K562 (cell line): ENCODE results near the gene GSTM5. TPM values are rescaled to one million over a fixed set of nuclear protein-coding genes. Genes with fewer than 3 reads are reported as not detected.
A peak's percentile ranks its signal among the peaks of the same experiment; 100 is the strongest.
"Not testable (repeated sequence)": the region's sequence is repeated elsewhere in the genome, so short reads cannot be mapped to it uniquely, and the experiment has no call there.

Source experiments
- ATAC-seq: fragments of 200-7000 bp; cut with Tn5 transposase; 3 replicates; pipeline ENCODE4 v1.9.1; 2020; ENCODE audit warnings: moderate library complexity
- BruUV-seq: library from RNA; stranded (reverse); fragments of 400-500 nt; replicated peaks from 2 replicates; lab custom pipeline; 2021; lab: Mats Ljungman, UMichigan
- CTCF ChIA-PET: fragments of 300-600 bp; formaldehyde crosslinking; extraction: SDS; loops from one replicate; lab custom pipeline; 2021; ENCODE audit warnings: low intra/inter-chr PET ratio; lab: Yijun Ruan, JAX
- POLR2A ChIA-PET: fragments of 300-600, 350-650 bp; sonication (Branson Sonifier 250); formaldehyde crosslinking; extraction: SDS; loops from one replicate; lab custom pipeline; 2021; ENCODE audit warnings: antibody characterized with exemption, inconsistent platforms; lab: Yijun Ruan, JAX
- DNase-seq, 4 experiments: peaks; one replicate each; pipeline versions ENCODE4 v3.0.0 to v3.0.0-alpha.2; 2011 to 2018; ENCODE audit warnings: low spot score in 3 of 4, mixed read lengths in 3 of 4; ENCODE audit errors: extremely low read depth in 1 of 4
- FAIRE-seq: peaks from 2 replicates; lab custom pipeline; 2011; peaks lifted over from hg19 to GRCh38; lab: Jason Lieb, UNC
- H2AFZ ChIP-seq: 2 replicates; pipeline ENCODE4 v1.6.0; 2011; ENCODE audit warnings: low read depth, low read length, control low read depth, inconsistent platforms
- H3K27ac ChIP-seq: fragments of 200-600 bp; 3 replicates; pipeline ENCODE4 v1.8.0; 2011; ENCODE audit warnings: low read depth, mild to moderate bottlenecking, control low read depth, inconsistent platforms, low read length, moderate library complexity, mixed read lengths; ENCODE audit errors: extremely low read depth
- H3K27me3 ChIP-seq, 2 experiments: fragments of 300-600 bp in 1 of 2; 2 replicates in 1 of 2; 3 replicates in 1 of 2; pipeline versions ENCODE4 v1.6.0 to v1.8.0; 2011; ENCODE audit warnings: inconsistent platforms in 2 of 2, low read length in 2 of 2, mild to moderate bottlenecking in 1 of 2, mixed read lengths in 1 of 2, moderate library complexity in 1 of 2; ENCODE audit not compliant: control insufficient read depth in 2 of 2, insufficient read depth in 2 of 2
- H3K36me3 ChIP-seq: fragments of 300-600 bp; 3 replicates; pipeline ENCODE4 v1.8.0; 2011; ENCODE audit warnings: mild to moderate bottlenecking, low read length, inconsistent platforms; ENCODE audit not compliant: control insufficient read depth, insufficient read depth
- H3K4me1 ChIP-seq, 2 experiments: fragments of 200-600 bp in 1 of 2; replicated peaks in 1 of 2; 2 replicates in 1 of 2; 3 replicates in 1 of 2; pipeline versions ENCODE4 v1.5.1 to v1.8.0; 2011; ENCODE audit warnings: inconsistent platforms in 2 of 2, low read length in 2 of 2, mild to moderate bottlenecking in 1 of 2, mixed read lengths in 1 of 2, moderate library complexity in 1 of 2; ENCODE audit not compliant: control insufficient read depth in 2 of 2, insufficient read depth in 2 of 2
- H3K4me2 ChIP-seq: 2 replicates; pipeline ENCODE4 v1.6.1; 2011; ENCODE audit warnings: low read length, control low read depth, inconsistent platforms, mixed read lengths; ENCODE audit not compliant: insufficient read depth
- H3K4me3 ChIP-seq: fragments of 200-600 bp; sonication (generic), shearing (Covaris generic); 2 replicates; pipeline ENCODE4 v1.5.1; 2016; ENCODE audit warnings: control low read depth, inconsistent platforms
- H3K79me2 ChIP-seq: fragments of 200-600 bp; 3 replicates; pipeline ENCODE4 v1.8.0; 2011; ENCODE audit warnings: low read length, inconsistent platforms; ENCODE audit not compliant: control insufficient read depth, insufficient read depth
- H3K9ac ChIP-seq, 2 experiments: 2 replicates each; pipeline versions ENCODE4 v1.6.0 to v1.6.1; 2011; ENCODE audit warnings: low read depth in 2 of 2, low read length in 2 of 2, control low read depth in 1 of 2, inconsistent platforms in 1 of 2, mild to moderate bottlenecking in 1 of 2, mixed read lengths in 1 of 2; ENCODE audit not compliant: insufficient read depth in 1 of 2
- H3K9me1 ChIP-seq: one replicate; pipeline ENCODE4 v1.6.0; 2011; ENCODE audit warnings: inconsistent platforms, mild to moderate bottlenecking, low read length, moderate library complexity; ENCODE audit not compliant: control insufficient read depth, insufficient read depth
- H3K9me3 ChIP-seq: replicated peaks from 2 replicates; pipeline ENCODE4 v1.5.1; 2011; ENCODE audit warnings: low read depth, low read length, inconsistent platforms; ENCODE audit not compliant: control insufficient read depth, insufficient read depth
- H4K20me1 ChIP-seq: replicated peaks from 2 replicates; pipeline ENCODE4 v1.6.1; 2011; ENCODE audit warnings: low read length, inconsistent platforms, mixed read lengths; ENCODE audit not compliant: control insufficient read depth, insufficient read depth
- CBFA2T3 ChIP-seq: fragments of 450-650 bp; IDR thresholded peaks from 2 replicates; pipeline ENCODE4 v1.6.1; 2017
- L3MBTL2 ChIP-seq: fragments of 450-650 bp; IDR thresholded peaks from 2 replicates; pipeline ENCODE4 v1.6.1; 2016; ENCODE audit warnings: mild to moderate bottlenecking, moderate library complexity
- RAD21 ChIP-seq, 2 experiments: fragments of 250-450 bp in 1 of 2; fragments of 450-650 bp in 1 of 2; sonication (Bioruptor Pico) in 1 of 2; formaldehyde crosslinking in 1 of 2; IDR thresholded peaks in 1 of 2; conservative IDR thresholded peaks in 1 of 2; 2 replicates each; pipeline versions ENCODE4 v1.4.0 to v1.8.0; 2020 to 2022; ENCODE audit warnings: mild to moderate bottlenecking in 2 of 2, moderate library complexity in 1 of 2
- SPI1 ChIP-seq: IDR thresholded peaks from 2 replicates; pipeline ENCODE4 v1.6.1; 2011; ENCODE audit warnings: low read depth, low read length, control low read depth, borderline replicate concordance
- ZFX ChIP-seq: sonication (generic); formaldehyde crosslinking; IDR thresholded peaks from 2 replicates; pipeline ENCODE4 v1.8.0; 2022; ENCODE audit warnings: mild to moderate bottlenecking, missing genetic modification reagents, moderate library complexity
- WGBS: fragments of 100-300 bp; shearing (Covaris generic); methylation state at CpG from one replicate; pipeline ENCODE4 v1.1.6; 2016; ENCODE audit warnings: low coverage, mixed read lengths; ENCODE audit not compliant: insufficient coverage; ENCODE audit errors: missing lambda C conversion rate; 5-methylcytosine and 5-hydroxymethylcytosine counted together
- in situ Hi-C: fragments of 300-500 bp; cut with MboI; formaldehyde crosslinking; loops from 4 replicates; pipeline ENCODE4 v1.15.0; 2018; ENCODE audit warnings: inconsistent platforms, mixed read lengths
- intact Hi-C: fragments of 100-400 bp; cut with micrococcal nuclease; formaldehyde crosslinking; loops from 2 replicates; pipeline ENCODE4 v1.14.2; 2022
- polyA plus RNA-seq, 8 experiments: library from polyadenylated mRNA; depleted of rRNA in 4 of 8; stranded (reverse) in 5 of 8; unstranded in 3 of 8; fragments of >200 nt; fragmentation: Nextera tagmentation in 2 of 8; fragmentation: Illumina TruSeq in 1 of 8; extraction: Ambion mirVana in 2 of 8; extraction: Trizol in 1 of 8; gene quantifications; 2 replicates each; pipeline versions ENCODE4 v1.2.1 to v1.2.3, GENCODE V29; 2011 to 2014; ENCODE audit warnings: inconsistent platforms in 1 of 8, missing spikeins in 1 of 8
- total RNA-seq, 7 experiments: library from RNA; depleted of rRNA in 6 of 7; stranded (reverse); fragments of >200 nt in 6 of 7; fragmentation: Illumina TruSeq in 2 of 7; extraction: Trizol in 2 of 7; gene quantifications; 2 replicates each; pipeline versions ENCODE4 v1.2.1 to v1.2.3, GENCODE V29; 2011 to 2021; ENCODE audit warnings: low replicate concordance in 1 of 7

GSTM5 gene
- total and polyA plus RNA-seq, 9 of the 15 experiments (the other 6 are each of a cell fraction or from before 2014, with no cell fraction given) = not detected

DNA sequence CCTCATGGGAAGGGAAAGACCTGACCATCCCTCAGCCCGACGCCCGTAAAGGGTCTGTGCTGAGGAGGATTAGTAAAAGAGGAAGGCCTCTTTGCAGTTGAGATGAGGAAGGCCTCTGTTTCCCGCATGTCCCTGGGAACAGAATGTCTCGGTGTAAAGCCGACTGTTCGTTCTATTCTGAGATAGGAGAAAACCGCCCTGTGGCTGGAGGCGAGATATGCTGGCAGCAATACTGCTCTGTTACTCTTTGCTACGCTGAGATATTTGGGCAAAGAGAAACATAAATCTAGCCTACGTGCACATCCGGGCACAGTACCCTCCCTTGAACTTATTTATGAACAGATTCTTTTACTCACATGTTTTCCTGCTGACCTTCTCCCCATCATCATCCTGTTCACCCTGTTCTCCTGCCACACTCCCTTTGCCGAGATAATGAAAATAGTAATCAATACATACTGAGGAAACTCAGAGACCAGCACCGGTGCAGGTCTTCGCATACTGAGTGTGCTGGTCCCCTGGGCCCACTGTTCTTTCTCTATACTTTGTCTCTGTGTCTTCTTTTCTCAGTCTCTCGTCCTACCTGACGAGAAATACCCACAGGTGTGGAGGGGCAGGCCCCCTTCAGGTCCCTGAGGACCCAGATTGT lies 55.1 kb downstream of the GSTM5 start:
- H3K4me2 ChIP-seq, POLR2A ChIA-PET, H3K27ac ChIP-seq, H4K20me1 ChIP-seq, ATAC-seq, H3K36me3 ChIP-seq, in situ Hi-C loops, BruUV-seq, H3K9me1 ChIP-seq, H3K4me3 ChIP-seq, H3K9ac ChIP-seq, intact Hi-C loops, H3K79me2 ChIP-seq, H3K9me3 ChIP-seq, DNase-seq: not testable (repeated sequence)
- 0 out of 2 replicates have a peak, but pooled peaks have one; percentile 13 for TF ChIP-seq L3MBTL2
- peak; percentile 33; the same call in 1 of the 2 replicates for TF ChIP-seq ZFX (CRISPR knock-in tag)
- TF ChIP-seq SPI1 = peak; percentile 59; the same call in 1 of the 2 replicates
- 0 out of 4 replicates have a peak, but pooled peaks of 1 of the 2 experiments have one; percentile 8 for TF ChIP-seq RAD21 (CRISPR knock-in tag; conservative IDR thresholded peaks at IDR 0.05 in 1 of 2, IDR thresholded peaks at IDR 0.05 in 1 of 2)
- TF ChIP-seq CBFA2T3 = peak; percentile 10; the same call in 1 of the 2 replicates
- WGBS = 20% methylated on average over 17 of the region's 17 CpGs
- H3K27me3 ChIP-seq = peaks cover 5 to 30% of the 10 kb centered on the region in 2 experiments
- CTCF ChIA-PET = interaction anchor here (0.7 kb wide), 1 partner anchor 9 kb away, joined by 3 read pairs; no protein-coding TSS in a partner anchor
- peak; percentile 56 for FAIRE-seq
- 0 out of 2 replicates have a peak overlapping the region, but pooled peaks have one; percentile 58 for H2AFZ ChIP-seq
- peaks cover 18 to 27% of the 10 kb centered on the region in 2 experiments for H3K4me1 ChIP-seq

Other genes with a start within 250 kb of the GSTM5 start
Only the 7 nearest of the 14 such genes appear.
- 0.33 TPM in 1 of 2 replicates, not detected in the other for gene GNAT2, start 92.6 kb upstream of the GSTM5 start, total RNA-seq (2014; rRNA removed)
- gene GNAT2, start 92.6 kb upstream of the GSTM5 start, total RNA-seq (2014; rRNA removed; fragmentation: Illumina TruSeq; extraction: Trizol) = 0.25 and 0.29 TPM in 2 replicates
- gene GNAT2, start 92.6 kb upstream of the GSTM5 start, total RNA-seq (2015; rRNA removed; fragmentation: Illumina TruSeq; extraction: Trizol) = 0.33 and 0.60 TPM in 2 replicates
- 0.16 and 0.47 TPM in 2 replicates for gene GNAT2, start 92.6 kb upstream of the GSTM5 start, total RNA-seq (2021)
- gene GNAT2, start 92.6 kb upstream of the GSTM5 start, polyA plus RNA-seq (2011; rRNA removed) = 0.27 and 0.32 TPM in 2 replicates
- gene GNAT2, start 92.6 kb upstream of the GSTM5 start, polyA plus RNA-seq (2014; fragmentation: Illumina TruSeq; extraction: Trizol) = 0.52 and 0.90 TPM in 2 replicates
- under 1 TPM; 0.06 to 0.22 TPM for gene GNAT2, start 92.6 kb upstream of the GSTM5 start, polyA plus RNA-seq (2014; fragmentation: Nextera tagmentation; extraction: Ambion mirVana)
- 0.07 TPM in 1 of 2 replicates, not detected in the other for gene GNAT2, start 92.6 kb upstream of the GSTM5 start, polyA plus RNA-seq (2014; rRNA removed)
- 51.0 and 57.1 TPM in 2 replicates for gene AMPD2, start 92.4 kb upstream of the GSTM5 start, total RNA-seq (2014; rRNA removed)
- gene AMPD2, start 92.4 kb upstream of the GSTM5 start, total RNA-seq (2014; rRNA removed; fragmentation: Illumina TruSeq; extraction: Trizol) = 11.5 and 17.8 TPM in 2 replicates
- 27.1 and 28.4 TPM in 2 replicates for gene AMPD2, start 92.4 kb upstream of the GSTM5 start, total RNA-seq (2015; rRNA removed; fragmentation: Illumina TruSeq; extraction: Trizol)
- 74.1 and 77.7 TPM in 2 replicates for gene AMPD2, start 92.4 kb upstream of the GSTM5 start, total RNA-seq (2021)
- gene AMPD2, start 92.4 kb upstream of the GSTM5 start, polyA plus RNA-seq (2011; rRNA removed) = 28.2 and 67.7 TPM in 2 replicates
- 48.2 and 51.1 TPM in 2 replicates for gene AMPD2, start 92.4 kb upstream of the GSTM5 start, polyA plus RNA-seq (2014; fragmentation: Illumina TruSeq; extraction: Trizol)
- 1 to 10 TPM; 2.0 to 4.0 TPM for gene AMPD2, start 92.4 kb upstream of the GSTM5 start, polyA plus RNA-seq (2014; fragmentation: Nextera tagmentation; extraction: Ambion mirVana)
- gene AMPD2, start 92.4 kb upstream of the GSTM5 start, polyA plus RNA-seq (2014; rRNA removed) = 43.8 and 55.6 TPM in 2 replicates
- gene GSTM4, start 56.2 kb upstream of the GSTM5 start, total RNA-seq (2014; rRNA removed) = 18.8 and 26.8 TPM in 2 replicates
- 21.0 and 22.2 TPM in 2 replicates for gene GSTM4, start 56.2 kb upstream of the GSTM5 start, total RNA-seq (2014; rRNA removed; fragmentation: Illumina TruSeq; extraction: Trizol)
- gene GSTM4, start 56.2 kb upstream of the GSTM5 start, total RNA-seq (2015; rRNA removed; fragmentation: Illumina TruSeq; extraction: Trizol) = 25.0 and 29.7 TPM in 2 replicates
- gene GSTM4, start 56.2 kb upstream of the GSTM5 start, total RNA-seq (2021) = 38.8 and 41.0 TPM in 2 replicates
- 45.0 and 57.0 TPM in 2 replicates for gene GSTM4, start 56.2 kb upstream of the GSTM5 start, polyA plus RNA-seq (2011; rRNA removed)
- gene GSTM4, start 56.2 kb upstream of the GSTM5 start, polyA plus RNA-seq (2014; fragmentation: Illumina TruSeq; extraction: Trizol) = 53.4 and 56.1 TPM in 2 replicates
- gene GSTM4, start 56.2 kb upstream of the GSTM5 start, polyA plus RNA-seq (2014; fragmentation: Nextera tagmentation; extraction: Ambion mirVana) = 10 to 100 TPM; 30.5 to 39.2 TPM
- gene GSTM4, start 56.2 kb upstream of the GSTM5 start, polyA plus RNA-seq (2014; rRNA removed) = 38.4 and 46.2 TPM in 2 replicates
- gene GSTM2, start 44.2 kb upstream of the GSTM5 start, total RNA-seq (2014; rRNA removed) = 1.6 TPM in 2 replicates
- 2.5 and 2.6 TPM in 2 replicates for gene GSTM2, start 44.2 kb upstream of the GSTM5 start, total RNA-seq (2014; rRNA removed; fragmentation: Illumina TruSeq; extraction: Trizol)
- 4.2 TPM in 2 replicates for gene GSTM2, start 44.2 kb upstream of the GSTM5 start, total RNA-seq (2015; rRNA removed; fragmentation: Illumina TruSeq; extraction: Trizol)
- 6.4 and 6.8 TPM in 2 replicates for gene GSTM2, start 44.2 kb upstream of the GSTM5 start, total RNA-seq (2021)
- 5.4 and 11.9 TPM in 2 replicates for gene GSTM2, start 44.2 kb upstream of the GSTM5 start, polyA plus RNA-seq (2011; rRNA removed)
- 8.6 and 10.9 TPM in 2 replicates for gene GSTM2, start 44.2 kb upstream of the GSTM5 start, polyA plus RNA-seq (2014; fragmentation: Illumina TruSeq; extraction: Trizol)
- gene GSTM2, start 44.2 kb upstream of the GSTM5 start, polyA plus RNA-seq (2014; fragmentation: Nextera tagmentation; extraction: Ambion mirVana) = 10 to 100 TPM; 12.4 to 15.1 TPM
- gene GSTM2, start 44.2 kb upstream of the GSTM5 start, polyA plus RNA-seq (2014; rRNA removed) = 7.6 and 7.7 TPM in 2 replicates
- not detected in 2 replicates for gene GSTM1, start 24.4 kb upstream of the GSTM5 start, total RNA-seq (2014; rRNA removed)
- not detected in 2 replicates for gene GSTM1, start 24.4 kb upstream of the GSTM5 start, total RNA-seq (2014; rRNA removed; fragmentation: Illumina TruSeq; extraction: Trizol)
- gene GSTM1, start 24.4 kb upstream of the GSTM5 start, total RNA-seq (2015; rRNA removed; fragmentation: Illumina TruSeq; extraction: Trizol) = not detected in 2 replicates
- gene GSTM1, start 24.4 kb upstream of the GSTM5 start, total RNA-seq (2021) = not detected in 2 replicates
- 0.14 TPM in 1 of 2 replicates, not detected in the other for gene GSTM1, start 24.4 kb upstream of the GSTM5 start, polyA plus RNA-seq (2011; rRNA removed)
- gene GSTM1, start 24.4 kb upstream of the GSTM5 start, polyA plus RNA-seq (2014; fragmentation: Illumina TruSeq; extraction: Trizol) = not detected in 2 replicates
- not detected for gene GSTM1, start 24.4 kb upstream of the GSTM5 start, polyA plus RNA-seq (2014; fragmentation: Nextera tagmentation; extraction: Ambion mirVana)
- gene GSTM1, start 24.4 kb upstream of the GSTM5 start, polyA plus RNA-seq (2014; rRNA removed) = not detected in 2 replicates
- gene GSTM3, start 28.8 kb downstream of the GSTM5 start, total RNA-seq (2014; rRNA removed) = 2.3 and 4.3 TPM in 2 replicates
- 5.5 and 7.2 TPM in 2 replicates for gene GSTM3, start 28.8 kb downstream of the GSTM5 start, total RNA-seq (2014; rRNA removed; fragmentation: Illumina TruSeq; extraction: Trizol)
- 4.1 and 4.5 TPM in 2 replicates for gene GSTM3, start 28.8 kb downstream of the GSTM5 start, total RNA-seq (2015; rRNA removed; fragmentation: Illumina TruSeq; extraction: Trizol)
- gene GSTM3, start 28.8 kb downstream of the GSTM5 start, total RNA-seq (2021) = 3.9 and 5.7 TPM in 2 replicates
- gene GSTM3, start 28.8 kb downstream of the GSTM5 start, polyA plus RNA-seq (2011; rRNA removed) = 17.5 and 22.3 TPM in 2 replicates
- 8.9 and 9.5 TPM in 2 replicates for gene GSTM3, start 28.8 kb downstream of the GSTM5 start, polyA plus RNA-seq (2014; fragmentation: Illumina TruSeq; extraction: Trizol)
- 10 to 100 TPM; 23.1 to 24.5 TPM for gene GSTM3, start 28.8 kb downstream of the GSTM5 start, polyA plus RNA-seq (2014; fragmentation: Nextera tagmentation; extraction: Ambion mirVana)
- 8.9 and 9.4 TPM in 2 replicates for gene GSTM3, start 28.8 kb downstream of the GSTM5 start, polyA plus RNA-seq (2014; rRNA removed)
- not detected in 2 replicates for gene EPS8L3, start 51.7 kb downstream of the GSTM5 start, total RNA-seq (2014; rRNA removed)
- 0.15 TPM in 1 of 2 replicates, not detected in the other for gene EPS8L3, start 51.7 kb downstream of the GSTM5 start, total RNA-seq (2014; rRNA removed; fragmentation: Illumina TruSeq; extraction: Trizol)
- gene EPS8L3, start 51.7 kb downstream of the GSTM5 start, total RNA-seq (2015; rRNA removed; fragmentation: Illumina TruSeq; extraction: Trizol) = not detected in 2 replicates
- gene EPS8L3, start 51.7 kb downstream of the GSTM5 start, total RNA-seq (2021) = 0.42 and 0.51 TPM in 2 replicates
- gene EPS8L3, start 51.7 kb downstream of the GSTM5 start, polyA plus RNA-seq (2011; rRNA removed) = 0.13 and 0.14 TPM in 2 replicates
- 0.09 and 0.61 TPM in 2 replicates for gene EPS8L3, start 51.7 kb downstream of the GSTM5 start, polyA plus RNA-seq (2014; fragmentation: Illumina TruSeq; extraction: Trizol)
- not detected for gene EPS8L3, start 51.7 kb downstream of the GSTM5 start, polyA plus RNA-seq (2014; fragmentation: Nextera tagmentation; extraction: Ambion mirVana)
- 0.04 TPM in 1 of 2 replicates, not detected in the other for gene EPS8L3, start 51.7 kb downstream of the GSTM5 start, polyA plus RNA-seq (2014; rRNA removed)